Endothelial cell of umbilical vein (primary cell): ENCODE data around the gene OSBPL5. TPM values are rescaled to one million over a fixed set of nuclear protein-coding genes. Genes with fewer than 3 reads are reported as not detected.

Experiments used
- BruUV-seq: library from RNA; stranded (reverse); fragments of 400-500 nt; replicated peaks from 2 replicates; lab custom pipeline; 2021; lab: Mats Ljungman, UMichigan
- CTCF ChIA-PET: fragments of 300-600, 350-600 bp; sonication (Branson Sonifier 250); formaldehyde crosslinking; loops from one replicate; lab custom pipeline; 2021; ENCODE audit warnings: antibody characterized with exemption, inconsistent platforms; lab: Charles Lee
- POLR2A ChIA-PET: fragments of 300-600, 350-600 bp; sonication (Branson Sonifier 250); formaldehyde crosslinking; loops from one replicate; lab custom pipeline; 2021; ENCODE audit warnings: antibody characterized with exemption, inconsistent platforms; lab: Charles Lee
- DNase-seq: peaks from one replicate; pipeline ENCODE4 v3.0.0-alpha.2; 2011; ENCODE audit warnings: low read depth, low spot score
- FAIRE-seq: peaks from 2 replicates; lab custom pipeline; 2011; peaks lifted over from hg19 to GRCh38; lab: Jason Lieb, UNC
- H2AFZ ChIP-seq: 2 replicates; pipeline ENCODE4 v1.6.0; 2012; ENCODE audit warnings: low read depth, low read length, control low read depth, inconsistent platforms
- H3K27ac ChIP-seq: 2 replicates; pipeline ENCODE4 v1.5.1; 2011; ENCODE audit warnings: low read depth, mild to moderate bottlenecking, control low read depth, low read length, moderate library complexity; ENCODE audit not compliant: insufficient read depth
- H3K27me3 ChIP-seq, 2 experiments: 2 replicates each; pipeline versions ENCODE4 v1.6.0 to v1.6.1; 2011; ENCODE audit warnings: low read length in 2 of 2, mixed read lengths in 1 of 2; ENCODE audit not compliant: control insufficient read depth in 2 of 2, insufficient read depth in 2 of 2
- H3K36me3 ChIP-seq, 2 experiments: 2 replicates in 1 of 2; 3 replicates in 1 of 2; pipeline ENCODE4 v1.5.1; 2011; ENCODE audit warnings: low read length in 2 of 2, mild to moderate bottlenecking in 1 of 2, moderate library complexity in 1 of 2; ENCODE audit not compliant: control insufficient read depth in 2 of 2, insufficient read depth in 2 of 2; ENCODE audit errors: extremely low read depth in 1 of 2
- H3K4me1 ChIP-seq: 3 replicates; pipeline ENCODE4 v1.5.1; 2011; ENCODE audit warnings: mild to moderate bottlenecking, low read length; ENCODE audit not compliant: control insufficient read depth, insufficient read depth; ENCODE audit errors: extremely low read depth
- H3K4me2 ChIP-seq: 2 replicates; pipeline ENCODE4 v1.6.1; 2011; ENCODE audit warnings: low read length, control low read depth, mixed read lengths; ENCODE audit not compliant: insufficient read depth
- H3K4me3 ChIP-seq, 3 experiments: fragments of 200-600 bp in 1 of 3; sonication (generic), shearing (Covaris generic) in 1 of 3; replicated peaks in 1 of 3; 2 replicates each; pipeline ENCODE4 v1.5.1; 2011 to 2016; ENCODE audit warnings: control low read depth in 3 of 3, low read length in 3 of 3, mild to moderate bottlenecking in 2 of 3, inconsistent platforms in 1 of 3, low read depth in 1 of 3, moderate library complexity in 1 of 3; ENCODE audit not compliant: insufficient read depth in 1 of 3
- H3K79me2 ChIP-seq: 2 replicates; pipeline ENCODE4 v1.6.0; 2012; ENCODE audit warnings: low read length, inconsistent platforms; ENCODE audit not compliant: control insufficient read depth, insufficient read depth
- H3K9ac ChIP-seq: replicated peaks from 2 replicates; pipeline ENCODE3; 2011; ENCODE audit warnings: low read length, control low read depth; ENCODE audit not compliant: insufficient read depth; ENCODE audit errors: extremely low read depth
- H3K9me1 ChIP-seq: replicated peaks from 3 replicates; pipeline ENCODE4 v1.6.0; 2011; ENCODE audit warnings: mild to moderate bottlenecking, low read length; ENCODE audit not compliant: control insufficient read depth, insufficient read depth; ENCODE audit errors: extremely low read depth
- H3K9me3 ChIP-seq: replicated peaks from 2 replicates; pipeline ENCODE4 v1.5.1; 2012; ENCODE audit warnings: low read length, inconsistent platforms; ENCODE audit not compliant: control insufficient read depth, insufficient read depth
- H4K20me1 ChIP-seq: replicated peaks from 2 replicates; pipeline ENCODE3; 2011; ENCODE audit warnings: mild to moderate bottlenecking, low read length; ENCODE audit not compliant: control insufficient read depth, insufficient read depth; ENCODE audit errors: extremely low read depth
- CTCF ChIP-seq, 2 donors: IDR thresholded peaks; 1 replicate in 1 of 2; 2 replicates in 1 of 2; pipeline ENCODE4 v1.5.1; 2011; ENCODE audit warnings: low read length in 2 of 2, mild to moderate bottlenecking in 2 of 2, moderate library complexity in 2 of 2, control low read depth in 1 of 2, inconsistent platforms in 1 of 2, low read depth in 1 of 2; ENCODE audit not compliant: insufficient read depth in 1 of 2; ENCODE audit errors: extremely low read depth in 1 of 2
- EZH2 ChIP-seq: IDR thresholded peaks from 2 replicates; pipeline ENCODE4 v1.6.1; 2012; ENCODE audit warnings: borderline replicate concordance, low read depth, mild to moderate bottlenecking, moderate library complexity, low read length, inconsistent platforms; ENCODE audit not compliant: severe bottlenecking
- FOS ChIP-seq: IDR thresholded peaks from 2 replicates; pipeline ENCODE4 v1.6.1; 2011; ENCODE audit warnings: mild to moderate bottlenecking, low read length, moderate library complexity, borderline replicate concordance; ENCODE audit not compliant: insufficient read depth
- GATA2 ChIP-seq: IDR thresholded peaks from 2 replicates; pipeline ENCODE4 v1.7.0; 2011; ENCODE audit warnings: low read depth, mild to moderate bottlenecking, moderate library complexity, mixed read lengths, low read length; ENCODE audit not compliant: insufficient read length, insufficient read depth
- JUN ChIP-seq: IDR thresholded peaks from 2 replicates; pipeline ENCODE4 v1.6.1; 2011; ENCODE audit warnings: borderline replicate concordance, low read depth; ENCODE audit not compliant: insufficient read length, insufficient read depth
- MAX ChIP-seq: IDR thresholded peaks from 2 replicates; pipeline ENCODE4 v1.6.1; 2011; ENCODE audit not compliant: insufficient read depth, insufficient read length
- MYC ChIP-seq: IDR thresholded peaks from one replicate; pipeline ENCODE4 v1.6.1; 2011; ENCODE audit warnings: mild to moderate bottlenecking, low read depth, low read length
- POLR2A ChIP-seq: IDR thresholded peaks from 2 replicates; pipeline ENCODE4 v1.6.1; 2012; ENCODE audit warnings: low read depth, mild to moderate bottlenecking, control low read depth, low read length
- POLR2AphosphoS5 ChIP-seq: IDR thresholded peaks from 2 replicates; pipeline ENCODE4 v1.6.1; 2012; ENCODE audit warnings: low read depth, mild to moderate bottlenecking, control low read depth, low read length, moderate library complexity; ENCODE audit not compliant: insufficient read depth
- dilution Hi-C: fragments of 300-500 bp; cut with MboI; formaldehyde crosslinking; loops from one replicate; pipeline ENCODE4 v1.15.0; 2019; ENCODE audit warnings: low sequenced_read_pairs; ENCODE audit not compliant: extremely low pct_ligation_motif_present
- intact Hi-C: fragments of 100-400 bp; cut with micrococcal nuclease; formaldehyde crosslinking; loops from one replicate; pipeline ENCODE4 v1.10.0; 2022
- polyA plus RNA-seq, 4 experiments: library from polyadenylated mRNA; depleted of rRNA in 3 of 4; stranded (reverse) in 3 of 4; unstranded in 1 of 4; fragments of >200 nt; gene quantifications; 2 replicates each; pipeline versions ENCODE4 v1.2.1 to v1.2.3, GENCODE V29; 2011 to 2012; ENCODE audit warnings: missing spikeins in 1 of 4
- total RNA-seq: library from RNA; stranded (reverse); gene quantifications from 2 replicates; pipeline ENCODE4 v1.2.3, GENCODE V29; 2021

The OSBPL5 gene
- total and polyA plus RNA-seq, 2 donors (not counting 3 experiments of a cell fraction or from before 2014, with no cell fraction given) = 8.7 to 37.7 TPM

- dilution Hi-C loops (no loop called here), intact Hi-C loops (no loop called here)
- H3K79me2 ChIP-seq = no peaks in the 10 kb centered on the region
- H4K20me1 ChIP-seq = no peaks in the 10 kb centered on the region
- no peak overlapping the region for H3K4me3 ChIP-seq
- no peaks in the 10 kb centered on the region for H3K4me1 ChIP-seq
- H2AFZ ChIP-seq = no peak overlapping the region
- H3K9ac ChIP-seq = no peak overlapping the region
- no peak overlapping the region for H3K4me2 ChIP-seq
- no peak for DNase-seq
- H3K27me3 ChIP-seq = no peaks in the 10 kb centered on the region
- CTCF ChIA-PET = interaction anchor here (5.7 kb wide), 1 partner anchor 50 kb away, joined by 183 read pairs; no protein-coding TSS in a partner anchor
- H3K36me3 ChIP-seq = no peaks in the 10 kb centered on the region
- TF ChIP-seq FOS = no peak
- no peak for TF ChIP-seq CTCF (IDR thresholded peaks at IDR 0.05; ENCODE audit: extremely low read depth in 1 of 2, insufficient read depth in 1 of 2, low read depth in 1 of 2, low read length in 2 of 2)
- TF ChIP-seq MAX = no peak
- TF ChIP-seq MYC = no peak
- TF ChIP-seq EZH2 = no peak
- TF ChIP-seq JUN = no peak
- TF ChIP-seq GATA2 = no peak
- no peak for TF ChIP-seq POLR2AphosphoS5
- TF ChIP-seq POLR2A = no peak
- POLR2A ChIA-PET = no interaction called here
- FAIRE-seq = no peak
- no peaks in the 10 kb centered on the region for H3K9me1 ChIP-seq
- H3K27ac ChIP-seq = no peak overlapping the region
- BruUV-seq = no TSS peak
- H3K9me3 ChIP-seq = no peaks in the 10 kb centered on the region
Observed at GRCh38 chr11:3087821-3088800, 77.0 kb downstream of the OSBPL5 start.
